SW480 (cell line): ENCODE data around the gene WNT8B.

Experiments used
- DNase-seq: peaks from one replicate; pipeline ENCODE4 v3.0.0-alpha.2; 2016; ENCODE audit warnings: low spot score

The WNT8B gene

DNA sequence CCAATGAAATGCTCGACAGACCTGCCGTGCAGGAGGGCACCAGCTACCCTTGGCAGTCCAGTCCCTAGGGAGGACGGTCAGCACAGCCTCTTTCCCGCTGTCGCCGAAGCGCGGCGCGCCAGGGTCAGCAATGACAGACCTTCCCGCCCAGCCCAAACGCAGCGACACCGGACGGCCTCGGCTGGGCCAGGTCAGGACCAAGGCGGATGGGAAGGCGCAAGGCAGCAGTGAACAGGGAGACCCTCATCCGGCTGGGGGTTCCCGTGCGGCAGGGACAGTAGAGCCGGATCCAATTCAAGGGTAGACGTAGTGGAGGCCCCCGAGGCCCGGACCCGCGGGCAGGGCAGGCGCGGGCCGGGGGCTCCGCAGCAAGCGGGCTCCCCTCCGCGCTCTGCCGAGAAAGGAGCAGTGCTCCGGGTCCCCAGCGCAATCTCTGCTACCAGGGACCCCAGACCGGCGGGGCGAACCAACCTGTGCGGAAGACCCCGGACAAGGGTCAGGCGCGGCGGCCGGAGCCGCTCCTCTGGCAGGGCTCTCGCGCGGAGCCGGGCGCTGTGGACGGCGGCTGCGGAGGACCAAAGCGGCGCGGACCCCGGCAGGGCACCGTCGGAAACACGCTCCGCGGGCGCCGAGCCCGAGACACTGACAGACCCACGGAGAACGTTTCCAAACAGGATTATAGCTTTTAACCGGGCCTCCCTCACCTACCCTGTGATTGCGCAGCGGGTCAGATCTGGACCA lies 56.7 kb downstream of the WNT8B start, which contains the start of gene SEC31B:
Gene SEC31B, minus strand, starts transcription at position 551 of the 741 bp plus-strand sequence. CDS start 2,909 bp downstream, outside the sequence.
- no peak for DNase-seq

- DNase-seq, result no peak
Measured at GRCh38 chr10:100520811-100521210, 58.0 kb downstream of the WNT8B start.

- no peak for DNase-seq
Measured at GRCh38 chr10:100522107-100522801, 59.4 kb downstream of the WNT8B start.

- no peak for DNase-seq
Measured at GRCh38 chr10:100522945-100523344, 60.1 kb downstream of the WNT8B start.

- no peak for DNase-seq
Measured at GRCh38 chr10:100524206-100524605, 61.4 kb downstream of the WNT8B start.

DNA sequence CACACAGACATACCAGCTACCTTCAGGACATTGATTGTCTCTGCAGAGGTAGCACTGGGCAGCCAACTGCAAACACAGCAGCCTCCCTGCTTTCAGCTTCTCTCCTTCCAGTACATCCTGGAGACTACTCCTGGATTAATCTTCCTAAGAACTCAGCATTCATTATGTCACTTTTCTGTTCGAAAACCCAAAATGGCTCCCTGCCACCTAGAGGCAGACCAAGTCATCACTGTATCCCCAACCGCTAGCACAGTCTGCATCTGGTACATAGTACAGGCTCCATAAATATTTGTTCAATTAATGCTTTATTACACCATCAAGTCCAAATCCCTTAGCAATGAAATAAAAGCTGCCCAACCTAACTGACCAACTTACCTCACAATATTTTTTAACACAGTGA lies 61.8 kb downstream of the WNT8B start:
- no peak for DNase-seq

DNA sequence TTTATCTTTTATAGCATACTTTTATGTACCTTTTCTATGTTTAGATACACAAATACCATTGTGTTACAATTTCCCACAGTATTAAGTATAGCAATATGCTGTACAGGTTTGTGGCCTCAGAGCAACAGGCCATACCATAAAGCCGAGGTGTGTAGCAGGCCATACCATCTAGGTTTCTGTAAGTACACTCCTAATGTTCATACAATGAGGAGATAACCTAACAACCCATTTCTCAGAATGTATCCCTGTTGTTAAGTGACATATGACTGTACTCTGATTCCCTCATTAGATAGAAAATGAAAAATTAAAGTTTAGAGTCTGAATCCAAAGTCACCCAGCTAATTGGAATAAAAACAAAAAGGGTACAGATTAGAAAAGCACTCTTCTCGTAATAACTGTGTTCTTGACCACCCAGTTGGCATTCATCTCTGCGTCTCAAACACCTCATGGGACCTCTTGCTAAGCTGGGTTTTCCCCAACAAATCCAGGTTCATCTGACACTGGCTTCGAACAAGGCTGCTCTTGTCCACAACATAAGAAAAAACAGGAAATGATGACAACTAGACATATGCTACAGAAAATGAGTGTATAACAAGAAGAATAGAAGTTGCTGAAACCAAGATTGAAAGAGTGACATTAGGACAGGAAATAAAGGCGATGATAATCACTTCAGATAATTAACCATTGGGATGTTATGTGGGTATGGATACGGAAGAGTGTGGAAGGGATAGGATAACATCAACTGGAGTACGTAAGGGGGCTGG lies 65.5 kb downstream of the WNT8B start:
- no peak for DNase-seq

DNA sequence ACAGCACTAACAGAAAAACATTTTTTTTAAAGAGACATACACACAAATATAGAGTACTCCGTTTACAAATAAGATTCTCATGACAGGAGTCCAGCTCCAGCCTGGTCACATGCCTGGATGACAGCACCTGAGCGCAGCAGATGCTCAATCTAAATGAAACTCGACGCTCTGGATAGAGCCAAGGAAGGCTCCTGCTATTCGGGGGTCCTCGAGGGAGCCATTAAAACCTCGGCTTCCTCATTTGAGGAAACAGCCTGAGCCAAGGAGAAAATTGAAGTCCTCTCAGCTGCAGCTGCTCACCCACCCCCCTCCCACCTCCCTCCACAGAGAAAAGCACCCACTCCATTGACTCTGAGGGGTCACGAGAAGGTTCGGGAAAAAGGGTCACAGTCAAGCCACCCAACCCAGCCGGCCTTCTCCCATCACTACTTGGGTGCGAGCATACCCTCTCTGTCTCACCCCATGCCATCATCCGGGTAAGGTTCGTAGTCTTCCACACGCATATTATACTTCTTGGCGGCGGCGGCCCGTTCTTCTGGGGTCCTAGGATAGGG lies 66.2 kb downstream of the WNT8B start:
- no peak for DNase-seq

DNA sequence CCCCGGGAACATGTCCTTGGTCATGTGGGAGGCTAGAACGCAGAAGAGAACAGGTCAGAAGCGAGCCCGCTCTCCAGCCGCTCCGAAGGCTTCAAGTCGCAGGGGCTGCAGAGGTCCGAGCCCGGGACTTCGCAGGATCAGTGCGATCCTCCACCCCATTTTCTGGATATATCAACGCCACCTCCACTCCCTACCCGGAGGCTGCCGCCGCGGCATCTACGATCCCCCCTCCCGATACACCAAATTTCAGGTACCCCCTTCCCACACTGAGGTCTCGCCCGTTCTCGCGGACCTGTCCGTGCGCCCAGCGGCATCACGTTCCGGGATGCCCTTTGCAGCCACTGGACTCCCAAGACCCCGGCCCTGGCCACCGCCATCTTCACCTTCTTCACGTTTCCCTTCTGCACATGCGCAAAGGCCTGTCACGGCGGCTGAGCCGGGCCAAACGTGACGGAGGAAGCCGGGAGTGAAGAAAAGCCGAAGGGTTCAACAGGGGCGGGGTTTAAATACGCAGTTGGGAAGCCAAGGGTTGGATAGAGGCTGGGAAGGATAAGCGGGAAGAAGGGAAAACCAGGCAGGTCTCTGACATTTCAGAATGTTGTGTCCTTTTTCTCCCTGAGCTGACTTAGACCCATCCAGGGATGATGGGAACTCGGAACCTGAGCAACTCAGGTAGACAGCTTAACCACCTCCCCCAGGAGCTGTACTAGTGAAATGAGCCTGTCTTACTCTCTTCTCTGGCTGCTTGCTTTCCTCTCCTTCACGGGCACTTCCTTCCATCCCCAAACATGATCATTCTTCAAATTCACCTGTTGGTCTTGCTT lies 66.9 kb downstream of the WNT8B start, which contains the start of gene NDUFB8:
Gene NDUFB8, minus strand, starts transcription at position 397 of the 824 bp plus-strand sequence. Its CDS starts 20 bp downstream, at position 377.
- peak; percentile 33 for DNase-seq

GRCh38 chr10:100531761-100532160 lies 69.0 kb downstream of the WNT8B start:
- DNase-seq, result no peak
